ENCODE data around the gene PLVAP. TPM values are rescaled to one million over a fixed set of nuclear protein-coding genes. Genes with fewer than 3 reads are reported as not detected.

PLVAP gene
- total RNA-seq, 4 donors from 2014 or later = 4.7 to 204 (median 87.4) TPM

GRCh38 chr19:17306285-17306714 lies 70.8 kb downstream of the PLVAP start:
- intact Hi-C loops (cut with DNase I; ENCODE audit: low total_unique reads) = no loop called here
- Histone ChIP-seq H3K9me3 (no peaks in the 10 kb centered on the region), H3K4me3 (peak overlapping the region; percentile 53 to 77), H3K36me3 (no peaks in the 10 kb centered on the region), H3K27me3 (no peaks in the 10 kb centered on the region), H3K4me1 (peaks cover 0 to 28% of the 10 kb centered on the region in 2 donors), H3K27ac (peak overlapping the region; percentile 75 to 89)
- TF ChIP-seq POLR2A (IDR thresholded peaks at IDR 0.05) = no peak
- no peak for DNase-seq

- TF ChIP-seq CTCF (IDR thresholded peaks at IDR 0.05) = peak; percentile 70 to 93 (median 85)
- peak; percentile 70 to 91 for TF ChIP-seq POLR2A (IDR thresholded peaks at IDR 0.05)
- H3K27ac ChIP-seq = peak within 1 kb of the TSS; percentile 75 to 89
- H3K4me3 ChIP-seq = peak within 1 kb of the TSS; percentile 53 to 77
- no peaks in the 10 kb centered on the region for H3K36me3 ChIP-seq
- intact Hi-C loops (cut with DNase I; ENCODE audit: low total_unique reads) = no loop called here
- no peaks in the 10 kb centered on the region for H3K27me3 ChIP-seq
- H3K9me3 ChIP-seq = no peaks in the 10 kb centered on the region
- peaks cover 0 to 28% of the 10 kb centered on the region in 2 donors for H3K4me1 ChIP-seq
- DNase-seq = peak; percentile 95 to 97
These were observed 71.4 kb downstream of the PLVAP start, which contains the start of gene MRPL34 for GRCh38 chr19:17305517-17306284. Gene MRPL34, plus strand, starts transcription at chr19:17305872. Its CDS starts 21 bp downstream, at chr19:17305893.

- Histone ChIP-seq H3K27me3 (no peaks in the 10 kb centered on the region), H3K9me3 (no peaks in the 10 kb centered on the region), H3K4me3 (peak overlapping the region; percentile 53 to 77), H3K4me1 (peaks cover 0 to 24% of the 10 kb centered on the region in 2 donors), H3K27ac (peak overlapping the region; percentile 75 to 89), H3K36me3 (no peaks in the 10 kb centered on the region)
- intact Hi-C loops (cut with DNase I; ENCODE audit: low total_unique reads) = no loop called here
- no peak for DNase-seq
- no peak for TF ChIP-seq POLR2A (IDR thresholded peaks at IDR 0.05)
- no peak for TF ChIP-seq CTCF (IDR thresholded peaks at IDR 0.05)
These were observed 72.0 kb downstream of the PLVAP start for GRCh38 chr19:17305216-17305516.

GRCh38 chr19:17304386-17305215 lies 72.5 kb downstream of the PLVAP start:
- TF ChIP-seq POLR2A (IDR thresholded peaks at IDR 0.05) = no peak
- TF ChIP-seq CTCF (IDR thresholded peaks at IDR 0.05) = no peak
- no peak overlapping the region for H3K4me3 ChIP-seq
- no peaks in the 10 kb centered on the region for H3K9me3 ChIP-seq
- no peaks in the 10 kb centered on the region for H3K36me3 ChIP-seq
- H3K27me3 ChIP-seq = no peaks in the 10 kb centered on the region
- peaks cover 0 to 20% of the 10 kb centered on the region in 2 donors for H3K4me1 ChIP-seq
- peak overlapping the region; percentile 88 to 89 for H3K27ac ChIP-seq
- DNase-seq = peak in 1 of 2 donors; percentile 29
- intact Hi-C loops (cut with DNase I; ENCODE audit: low total_unique reads) = no loop called here

- Histone ChIP-seq H3K27me3 (no peaks in the 10 kb centered on the region), H3K4me3 (no peak overlapping the region), H3K4me1 (peaks cover 0 to 20% of the 10 kb centered on the region in 2 donors), H3K9me3 (no peaks in the 10 kb centered on the region), H3K36me3 (no peaks in the 10 kb centered on the region), H3K27ac (peak overlapping the region; percentile 57 to 88)
- TF ChIP-seq CTCF (IDR thresholded peaks at IDR 0.05) (no peak), POLR2A (IDR thresholded peaks at IDR 0.05) (no peak)
- DNase-seq = peak in 1 of 2 donors; percentile 26
- intact Hi-C loops (cut with DNase I; ENCODE audit: low total_unique reads) = no loop called here
These were observed 73.2 kb downstream of the PLVAP start for GRCh38 chr19:17303940-17304267.
